Mesothelial cell of epicardium (in vitro differentiated cells): Measurements from ENCODE around the gene DXO. TPM values are rescaled to one million over a fixed set of nuclear protein-coding genes. Genes with fewer than 3 reads are reported as not detected.
"Not testable (repeated sequence)": the region's sequence is repeated elsewhere in the genome, so short reads cannot be mapped to it uniquely, and the experiment has no call there.

Experiments
- DNase-seq, 2 experiments: peaks; one replicate each; pipeline ENCODE4 v3.0.0; 2021; ENCODE audit warnings: low spot score in 2 of 2; ENCODE audit not compliant: unreplicated experiment in 2 of 2
- H3K27ac Mint-ChIP-seq: 2 replicates; pipeline ENCODE4 v1.8.0; 2021; ENCODE audit warnings: mixed read lengths
- H3K27me3 Mint-ChIP-seq: 2 replicates; pipeline ENCODE4 v1.8.0; 2021; ENCODE audit warnings: low read depth, mixed read lengths
- H3K36me3 Mint-ChIP-seq: 2 replicates; pipeline ENCODE4 v1.8.0; 2021; ENCODE audit warnings: mixed read lengths
- H3K4me1 Mint-ChIP-seq: 2 replicates; pipeline ENCODE4 v1.8.0; 2021; ENCODE audit warnings: mixed read lengths
- H3K4me3 Mint-ChIP-seq: 2 replicates; pipeline ENCODE4 v1.8.0; 2021; ENCODE audit warnings: mild to moderate bottlenecking, moderate library complexity, mixed read lengths
- H3K9me3 Mint-ChIP-seq: 2 replicates; pipeline ENCODE4 v1.8.0; 2021; ENCODE audit warnings: mixed read lengths
- CTCF ChIP-seq: fragments of 200-600 bp; sonication (generic); IDR thresholded peaks from one replicate; pipeline ENCODE4 v1.5.0; 2021; ENCODE audit warnings: antibody characterized with exemption; ENCODE audit not compliant: unreplicated experiment
- total RNA-seq: library from RNA; stranded (reverse); gene quantifications from 3 replicates; pipeline ENCODE4 v1.2.1, GENCODE V29; 2021

DXO gene
- total RNA-seq, 1 donor from 2014 or later, result 28.1 TPM

GRCh38 chr6:31940256-31940664 lies 31.7 kb downstream of the DXO start:
- Mint-ChIP-seq H3K4me3 (no peak overlapping the region), H3K36me3 (no peaks in the 10 kb centered on the region), H3K27ac (no peak overlapping the region), H3K9me3 (no peaks in the 10 kb centered on the region), H3K27me3 (peaks cover 36% of the 10 kb centered on the region), H3K4me1 (no peaks in the 10 kb centered on the region)
- DNase-seq, result no peak
- no peak for TF ChIP-seq CTCF

DNA sequence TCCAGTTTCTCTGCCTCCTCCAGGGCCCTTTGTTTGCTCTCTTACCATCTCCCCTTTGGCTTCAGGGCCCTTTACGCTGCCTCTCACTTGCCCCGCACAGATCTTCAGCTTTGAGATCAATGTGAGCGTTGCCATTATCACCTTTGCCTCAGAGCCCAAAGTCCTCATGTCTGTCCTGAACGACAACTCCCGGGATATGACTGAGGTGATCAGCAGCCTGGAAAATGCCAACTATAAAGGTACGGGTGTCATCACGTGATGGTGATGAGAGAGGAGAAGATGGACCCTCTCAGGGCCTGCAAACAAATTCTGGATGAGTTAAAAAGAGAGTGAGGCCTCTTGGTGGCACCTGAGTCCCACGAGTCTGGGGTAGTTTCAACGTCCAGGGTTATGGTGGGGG lies 36.1 kb downstream of the DXO start:
- H3K4me1 Mint-ChIP-seq, result no peaks in the 10 kb centered on the region
- H3K27ac Mint-ChIP-seq, result no peak overlapping the region
- H3K36me3 Mint-ChIP-seq, result no peaks in the 10 kb centered on the region
- H3K27me3 Mint-ChIP-seq, result peaks cover 13% of the 10 kb centered on the region
- no peaks in the 10 kb centered on the region for H3K9me3 Mint-ChIP-seq
- TF ChIP-seq CTCF, result no peak
- no peak overlapping the region for H3K4me3 Mint-ChIP-seq
- no peak for DNase-seq

DNA sequence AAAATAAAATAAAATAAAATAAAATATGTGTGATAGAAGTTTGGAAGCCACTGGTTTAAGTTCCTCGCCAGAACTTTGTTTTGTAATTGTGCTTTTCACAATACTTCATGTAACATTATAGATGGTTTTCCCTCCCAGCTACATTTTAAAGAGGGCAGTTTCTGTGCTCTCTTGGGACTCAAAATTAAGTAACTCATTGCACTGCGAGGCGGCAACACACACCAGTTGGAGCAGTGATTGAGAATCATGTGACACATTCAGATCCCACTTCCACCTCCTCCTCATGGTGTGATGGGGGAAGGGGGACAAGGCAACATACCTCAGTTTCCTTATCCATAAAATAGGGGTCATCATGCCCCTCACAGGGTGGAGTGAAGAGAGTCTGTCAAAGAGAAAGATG lies 36.9 kb downstream of the DXO start:
- Mint-ChIP-seq H3K27ac (no peak overlapping the region), H3K36me3 (no peaks in the 10 kb centered on the region), H3K4me3 (no peak overlapping the region), H3K4me1 (no peaks in the 10 kb centered on the region), H3K27me3 (peaks cover 13% of the 10 kb centered on the region), H3K9me3 (no peaks in the 10 kb centered on the region)
- TF ChIP-seq CTCF, result no peak
- no peak for DNase-seq

DNA sequence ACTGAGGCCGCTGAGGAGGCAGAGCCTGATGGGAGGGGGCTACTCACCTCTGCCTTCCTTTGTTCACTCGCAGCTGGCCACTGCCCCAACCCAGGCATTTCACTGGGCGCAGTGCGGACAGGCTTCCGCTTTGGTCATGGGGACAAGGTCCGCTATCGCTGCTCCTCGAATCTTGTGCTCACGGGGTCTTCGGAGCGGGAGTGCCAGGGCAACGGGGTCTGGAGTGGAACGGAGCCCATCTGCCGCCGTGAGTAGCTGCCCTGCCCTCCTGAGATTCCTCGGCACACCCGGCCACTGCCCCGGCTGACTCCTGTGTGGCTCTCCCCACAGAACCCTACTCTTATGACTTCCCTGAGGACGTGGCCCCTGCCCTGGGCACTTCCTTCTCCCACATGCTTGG lies 38.4 kb downstream of the DXO start:
- peaks cover 13% of the 10 kb centered on the region for H3K27me3 Mint-ChIP-seq
- H3K9me3 Mint-ChIP-seq, result no peaks in the 10 kb centered on the region
- no peak for TF ChIP-seq CTCF
- no peaks in the 10 kb centered on the region for H3K4me1 Mint-ChIP-seq
- no peak overlapping the region for H3K27ac Mint-ChIP-seq
- DNase-seq, result no peak
- no peak overlapping the region for H3K4me3 Mint-ChIP-seq
- no peaks in the 10 kb centered on the region for H3K36me3 Mint-ChIP-seq

DNA sequence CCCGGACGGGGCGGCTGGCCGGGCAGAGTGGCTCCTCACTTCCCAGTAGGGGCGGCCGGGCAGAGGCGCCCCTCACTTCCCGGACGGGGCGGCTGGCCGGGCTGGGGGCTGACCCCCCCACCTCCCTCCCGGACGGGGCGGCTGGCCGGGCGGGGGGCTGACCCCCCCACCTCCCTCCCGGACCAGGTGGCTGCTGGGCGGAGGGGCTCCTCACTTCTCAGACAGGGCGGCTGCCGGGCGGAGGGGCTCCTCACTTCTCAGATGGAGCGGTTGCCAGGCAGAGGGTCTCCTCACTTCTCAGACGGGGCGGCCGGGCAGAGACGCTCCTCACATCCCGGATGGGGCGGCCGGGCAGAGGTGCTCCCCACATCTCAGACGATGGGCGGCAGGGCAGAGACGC lies 39.8 kb downstream of the DXO start:
- not testable (repeated sequence) for H3K27ac Mint-ChIP-seq, H3K4me1 Mint-ChIP-seq, H3K9me3 Mint-ChIP-seq, H3K36me3 Mint-ChIP-seq, H3K4me3 Mint-ChIP-seq, DNase-seq
- H3K27me3 Mint-ChIP-seq, result peaks cover 23% of the 10 kb centered on the region

DNA sequence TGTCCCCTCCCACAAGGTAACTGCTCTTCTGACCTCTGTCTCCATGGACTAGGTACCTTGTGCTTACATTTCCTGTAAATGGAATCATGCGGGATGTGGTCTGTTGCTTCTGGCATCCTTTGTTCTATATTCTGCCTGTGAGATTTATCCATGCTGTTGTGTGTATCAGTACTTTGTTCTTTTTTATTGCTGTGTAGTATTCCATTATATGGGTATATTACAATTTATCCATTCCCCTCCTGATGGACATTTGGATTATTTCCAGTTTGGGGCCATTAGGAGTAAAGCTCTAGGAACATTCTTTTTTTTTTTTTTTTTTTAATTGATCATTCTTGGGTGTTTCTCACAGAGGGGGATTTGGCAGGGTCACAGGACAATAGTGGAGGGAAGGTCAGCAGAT lies 41.0 kb downstream of the DXO start:
- no peaks in the 10 kb centered on the region for H3K36me3 Mint-ChIP-seq
- no peak overlapping the region for H3K27ac Mint-ChIP-seq
- no peaks in the 10 kb centered on the region for H3K9me3 Mint-ChIP-seq
- H3K27me3 Mint-ChIP-seq, result peaks cover 27% of the 10 kb centered on the region
- no peak for TF ChIP-seq CTCF
- DNase-seq, result no peak
- no peaks in the 10 kb centered on the region for H3K4me1 Mint-ChIP-seq
- H3K4me3 Mint-ChIP-seq, result no peak overlapping the region
